Astrocyte of the hippocampus (primary cell): ENCODE results near the gene EIF4EBP2.

Experiments used
- DNase-seq: peaks from one replicate; pipeline ENCODE4 v3.0.0; 2011; ENCODE audit warnings: low read depth, low spot score

EIF4EBP2 gene

GRCh38 chr10:70459774-70460490 is 56.0 kb downstream of the EIF4EBP2 start:
- no peak for DNase-seq

DNA sequence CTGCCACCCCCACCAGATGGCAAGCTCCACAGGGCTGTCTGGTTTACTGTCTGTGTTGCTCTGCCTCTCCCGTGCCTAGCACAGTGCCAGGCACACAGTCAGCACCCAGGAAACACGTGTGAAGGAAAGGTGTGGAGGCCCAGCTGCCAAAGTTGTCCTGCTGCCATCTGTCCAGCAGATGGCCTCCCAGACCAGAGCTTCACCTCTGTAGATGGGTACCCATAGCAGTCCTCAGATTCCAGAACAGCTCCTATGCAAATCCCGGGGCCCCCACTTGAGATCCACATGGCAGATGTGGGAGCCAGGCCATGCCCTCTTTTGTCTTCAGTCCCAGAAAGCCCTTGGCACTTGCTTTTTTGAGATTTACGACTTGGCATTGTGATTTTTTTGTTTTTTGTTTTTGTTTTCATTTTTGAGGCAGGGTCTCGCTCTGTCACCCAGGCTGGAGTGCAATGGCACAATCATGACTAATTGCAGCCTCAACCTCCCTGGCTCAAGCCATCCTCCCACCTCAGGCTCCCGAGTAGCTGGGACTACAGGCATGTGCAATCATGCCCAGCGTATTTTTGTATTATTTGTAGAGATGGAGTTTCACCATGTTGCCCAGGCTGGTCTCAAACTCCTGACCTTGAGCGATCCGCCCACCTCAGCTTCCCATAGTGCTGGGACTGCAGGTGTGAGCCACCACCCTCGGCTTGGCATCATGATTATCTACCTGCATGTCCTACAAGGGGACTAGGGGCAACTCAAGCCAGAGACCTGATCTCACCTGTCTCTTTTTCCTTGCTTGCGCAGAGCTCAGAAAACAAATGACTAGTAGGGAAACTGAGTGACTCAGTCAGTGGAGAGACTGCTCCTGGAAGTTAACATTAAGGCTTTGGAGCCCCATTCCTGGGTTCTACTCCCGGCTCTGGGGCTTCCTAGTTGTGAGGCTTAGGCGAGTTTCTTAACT is 57.7 kb downstream of the EIF4EBP2 start:
- DNase-seq = peak; percentile 84

DNA sequence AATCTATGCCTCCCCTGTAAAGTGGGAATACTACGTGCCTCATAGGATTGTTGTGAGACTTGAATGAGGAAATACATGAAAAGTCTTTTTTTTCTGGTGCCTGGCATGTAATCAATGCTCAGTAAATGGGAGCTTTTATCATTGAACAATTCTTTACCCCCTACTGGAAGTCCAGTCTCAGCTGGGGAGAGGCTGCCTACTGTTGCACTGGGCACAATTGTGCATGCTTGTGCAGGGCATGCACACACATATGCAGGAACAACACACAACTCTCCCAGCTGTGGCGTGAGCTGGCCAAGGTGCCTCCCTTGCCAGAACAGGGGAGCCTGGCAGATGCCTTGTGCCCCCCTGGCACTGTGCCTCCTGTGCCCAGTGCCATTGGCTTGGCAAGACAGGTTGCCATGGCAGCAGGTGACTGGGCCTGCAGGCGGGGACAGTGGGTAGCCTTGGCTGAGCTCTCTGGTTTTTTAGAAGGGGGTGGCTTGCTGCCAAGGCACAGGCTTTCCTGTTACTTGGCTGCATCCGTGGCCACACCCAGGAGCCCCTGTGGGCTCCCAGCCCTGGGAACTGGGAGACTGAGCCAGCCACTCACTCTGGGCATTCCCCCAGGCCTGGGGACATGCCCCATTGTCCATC is 58.5 kb downstream of the EIF4EBP2 start:
- peak; percentile 90 for DNase-seq

GRCh38 chr10:70465278-70465677 is 61.3 kb downstream of the EIF4EBP2 start:
- no peak for DNase-seq

DNA sequence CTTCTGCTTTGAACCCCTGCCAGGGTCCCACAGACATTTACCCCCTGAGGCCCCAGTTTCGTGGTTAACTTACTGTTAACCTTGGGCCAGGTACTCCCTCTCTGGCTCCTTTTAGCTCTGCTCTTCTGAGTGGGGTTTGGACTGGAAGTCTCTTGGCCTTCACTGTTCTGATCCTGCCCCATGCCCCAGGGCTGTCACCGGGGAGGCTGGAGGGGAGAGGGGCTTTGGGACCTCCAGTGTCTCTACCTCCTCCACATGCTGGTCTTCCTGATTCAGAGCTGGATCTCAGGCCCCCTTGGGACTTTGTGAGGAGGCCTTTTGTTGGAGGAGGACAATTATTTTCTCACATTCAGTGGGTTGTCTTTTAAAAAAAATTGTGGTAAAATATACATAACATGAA is 61.9 kb downstream of the EIF4EBP2 start:
- DNase-seq = no peak

GRCh38 chr10:70466951-70467350 is 63.0 kb downstream of the EIF4EBP2 start:
- no peak for DNase-seq

GRCh38 chr10:70472799-70473454 is 69.0 kb downstream of the EIF4EBP2 start:
- no peak for DNase-seq

- no peak for DNase-seq
These were observed 70.8 kb downstream of the EIF4EBP2 start for GRCh38 chr10:70474780-70475179.

DNA sequence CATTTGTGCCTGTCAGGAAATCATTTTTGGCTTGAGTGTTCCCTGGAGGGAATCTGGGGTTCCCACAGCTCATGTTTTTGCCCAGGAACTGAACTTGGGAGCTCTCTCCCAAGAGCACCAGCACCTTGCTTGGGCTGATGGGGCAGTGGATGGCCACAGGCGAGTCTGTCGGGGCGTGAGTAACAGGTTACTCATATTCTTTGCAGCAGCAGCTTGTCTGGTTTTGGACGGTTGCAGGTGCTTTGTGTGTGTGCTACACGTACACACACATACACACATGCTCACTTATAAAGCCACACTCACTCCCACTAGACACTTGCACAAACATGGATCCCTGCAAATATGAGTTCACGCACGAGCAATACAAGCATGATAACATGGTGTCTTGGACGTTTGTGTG is 71.7 kb downstream of the EIF4EBP2 start:
- DNase-seq = peak; percentile 51

- no peak for DNase-seq
These were observed 72.5 kb downstream of the EIF4EBP2 start for GRCh38 chr10:70476249-70477035.

DNA sequence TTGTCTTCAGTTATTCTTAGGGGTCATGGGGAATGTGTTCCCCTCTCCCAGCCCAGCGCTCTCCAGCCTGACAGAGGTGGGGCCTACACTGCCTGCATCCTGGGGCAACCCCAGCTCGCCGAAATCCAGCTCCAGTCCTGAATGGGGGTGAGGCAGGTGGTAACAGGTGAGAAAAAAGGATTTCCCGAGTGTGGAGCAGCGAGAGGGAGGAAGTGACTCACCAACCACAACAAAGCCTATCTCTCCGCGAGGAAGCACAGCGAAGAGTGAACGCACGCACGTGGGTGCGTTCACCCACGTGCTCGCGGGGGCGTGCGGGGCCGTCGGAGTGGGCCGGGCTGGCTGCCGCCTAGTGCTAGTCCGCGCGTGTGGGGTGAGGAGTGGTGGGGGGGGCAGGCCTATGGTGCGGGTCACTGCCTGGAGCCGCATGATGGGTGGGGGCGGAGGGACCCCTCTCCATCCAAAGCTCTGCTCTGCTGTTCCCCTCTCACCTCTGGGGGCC is 73.8 kb downstream of the EIF4EBP2 start:
- no peak for DNase-seq
